Lung (tissue), 12 donors: Measurements from ENCODE around the gene RASD1. TPM values are rescaled to one million over a fixed set of nuclear protein-coding genes. Genes with fewer than 3 reads are reported as not detected.

Source experiments
- ATAC-seq: fragments of 200-7000 bp; cut with Tn5 transposase; one replicate; pipeline ENCODE4 v1.9.1; 2020; ENCODE audit warnings: moderate number of reproducible peaks; ENCODE audit not compliant: insufficient read depth, low FRiP score
- DNase-seq, 3 donors: peaks; one replicate each; pipeline ENCODE4 v3.0.0-alpha.2; 2013 to 2017
- H3K27ac ChIP-seq, 2 donors: one replicate each; pipeline ENCODE4 v1.5.1; 2013; ENCODE audit warnings: mild to moderate bottlenecking in 2 of 2, moderate library complexity in 2 of 2, control low read depth in 1 of 2, inconsistent platforms in 1 of 2, low read depth in 1 of 2, low read length in 1 of 2
- H3K27me3 ChIP-seq, 3 donors: one replicate each; pipeline ENCODE4 v1.5.1; 2013; ENCODE audit warnings: low read length in 2 of 3; ENCODE audit not compliant: control insufficient read depth in 3 of 3, insufficient read depth in 3 of 3
- H3K36me3 ChIP-seq, 4 donors: one replicate each; pipeline ENCODE4 v1.5.1; 2013; ENCODE audit warnings: low read length in 4 of 4, mild to moderate bottlenecking in 1 of 4, moderate library complexity in 1 of 4; ENCODE audit not compliant: control insufficient read depth in 4 of 4, insufficient read depth in 4 of 4
- H3K4me1 ChIP-seq, 5 donors: one replicate each; pipeline ENCODE4 v1.5.1; 2013; ENCODE audit warnings: low read length in 5 of 5, mild to moderate bottlenecking in 2 of 5, moderate library complexity in 1 of 5; ENCODE audit not compliant: control insufficient read depth in 5 of 5, insufficient read depth in 5 of 5
- H3K4me3 ChIP-seq: one replicate; pipeline ENCODE4 v1.5.1; 2013; ENCODE audit warnings: mild to moderate bottlenecking, control low read depth, moderate library complexity
- H3K9ac ChIP-seq, 2 donors: one replicate each; pipeline ENCODE4 v1.5.1; 2013; ENCODE audit warnings: low read length in 2 of 2, control low read depth in 1 of 2; ENCODE audit not compliant: insufficient read depth in 1 of 2
- H3K9me3 ChIP-seq, 4 donors: one replicate each; pipeline ENCODE4 v1.5.1; 2013; ENCODE audit warnings: low read length in 3 of 4, mild to moderate bottlenecking in 1 of 4, moderate library complexity in 1 of 4; ENCODE audit not compliant: control insufficient read depth in 4 of 4, insufficient read depth in 3 of 4
- WGBS, 2 donors: extraction: QIAGEN DNeasy Blood & Tissue Kit; methylation state at CpG; one replicate each; pipeline ENCODE4 v1.1.7; 2013; 5-methylcytosine and 5-hydroxymethylcytosine counted together
- polyA plus RNA-seq, 2 donors: library from polyadenylated mRNA; stranded (reverse); fragments of 200-250 nt; gene quantifications; one replicate each; pipeline ENCODE4 v1.2.1, GENCODE V29; 2013
- total RNA-seq, 2 donors: library from RNA; depleted of rRNA in 1 of 2; stranded (reverse); fragments of >200 nt in 1 of 2; gene quantifications; one replicate each; pipeline ENCODE4 v1.2.1, GENCODE V29; 2014 to 2021
- TF ChIP-seq, protein P1 (sequence below): IDR thresholded peaks from 2 replicates; pipeline ENCODE4 v1.5.1; 2012; ENCODE audit warnings: mild to moderate bottlenecking; ENCODE audit errors: control extremely low read depth, extremely low read depth
- donor health status: control.
- donor health status: control.
- donor health status: Bipolar disorder and iron deficiency.
- donor health status: healthy.
- donor health status: DM: yes; HTN: yes; CAD: no.

The RASD1 gene
- total and polyA plus RNA-seq, 4 donors = 3.8 to 53.8 (median 12.4) TPM

DNA sequence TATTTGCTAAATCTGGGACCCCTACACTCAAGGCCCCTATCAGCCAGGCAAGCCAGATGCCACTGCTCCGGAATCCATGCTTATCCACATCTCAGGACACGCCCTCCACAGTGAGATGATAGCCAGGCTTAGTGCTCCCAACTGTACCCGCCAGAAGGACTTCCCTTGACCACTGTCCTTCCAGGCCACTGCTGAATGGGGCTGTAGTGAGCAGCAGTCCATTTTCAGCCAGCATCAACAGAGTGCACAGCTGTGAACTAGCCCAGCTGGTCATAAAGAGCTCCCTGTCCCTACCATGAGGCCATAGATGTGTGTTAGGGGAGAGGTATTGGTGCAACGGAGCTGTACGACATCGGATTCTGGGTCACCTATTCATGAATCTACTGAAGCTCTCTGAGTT is 32.4 kb downstream of the RASD1 start:
- Histone ChIP-seq H3K9me3 (peaks cover 0 to 6% (median 2%) of the 10 kb centered on the region in 4 donors), H3K4me3 (no peak overlapping the region), H3K27ac (no peak overlapping the region), H3K9ac (no peak overlapping the region), H3K27me3 (peaks cover 0 to 9% (median 2%) of the 10 kb centered on the region in 3 donors), H3K36me3 (no peaks in the 10 kb centered on the region), H3K4me1 (no peaks in the 10 kb centered on the region)
- TF ChIP-seq, protein P1, sequence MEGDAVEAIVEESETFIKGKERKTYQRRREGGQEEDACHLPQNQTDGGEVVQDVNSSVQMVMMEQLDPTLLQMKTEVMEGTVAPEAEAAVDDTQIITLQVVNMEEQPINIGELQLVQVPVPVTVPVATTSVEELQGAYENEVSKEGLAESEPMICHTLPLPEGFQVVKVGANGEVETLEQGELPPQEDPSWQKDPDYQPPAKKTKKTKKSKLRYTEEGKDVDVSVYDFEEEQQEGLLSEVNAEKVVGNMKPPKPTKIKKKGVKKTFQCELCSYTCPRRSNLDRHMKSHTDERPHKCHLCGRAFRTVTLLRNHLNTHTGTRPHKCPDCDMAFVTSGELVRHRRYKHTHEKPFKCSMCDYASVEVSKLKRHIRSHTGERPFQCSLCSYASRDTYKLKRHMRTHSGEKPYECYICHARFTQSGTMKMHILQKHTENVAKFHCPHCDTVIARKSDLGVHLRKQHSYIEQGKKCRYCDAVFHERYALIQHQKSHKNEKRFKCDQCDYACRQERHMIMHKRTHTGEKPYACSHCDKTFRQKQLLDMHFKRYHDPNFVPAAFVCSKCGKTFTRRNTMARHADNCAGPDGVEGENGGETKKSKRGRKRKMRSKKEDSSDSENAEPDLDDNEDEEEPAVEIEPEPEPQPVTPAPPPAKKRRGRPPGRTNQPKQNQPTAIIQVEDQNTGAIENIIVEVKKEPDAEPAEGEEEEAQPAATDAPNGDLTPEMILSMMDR = no peak
- no peak for ATAC-seq
- WGBS, 2 donors = 84 to 90% methylated on average over 6 of the region's 6 CpGs
- no peak for DNase-seq

DNA sequence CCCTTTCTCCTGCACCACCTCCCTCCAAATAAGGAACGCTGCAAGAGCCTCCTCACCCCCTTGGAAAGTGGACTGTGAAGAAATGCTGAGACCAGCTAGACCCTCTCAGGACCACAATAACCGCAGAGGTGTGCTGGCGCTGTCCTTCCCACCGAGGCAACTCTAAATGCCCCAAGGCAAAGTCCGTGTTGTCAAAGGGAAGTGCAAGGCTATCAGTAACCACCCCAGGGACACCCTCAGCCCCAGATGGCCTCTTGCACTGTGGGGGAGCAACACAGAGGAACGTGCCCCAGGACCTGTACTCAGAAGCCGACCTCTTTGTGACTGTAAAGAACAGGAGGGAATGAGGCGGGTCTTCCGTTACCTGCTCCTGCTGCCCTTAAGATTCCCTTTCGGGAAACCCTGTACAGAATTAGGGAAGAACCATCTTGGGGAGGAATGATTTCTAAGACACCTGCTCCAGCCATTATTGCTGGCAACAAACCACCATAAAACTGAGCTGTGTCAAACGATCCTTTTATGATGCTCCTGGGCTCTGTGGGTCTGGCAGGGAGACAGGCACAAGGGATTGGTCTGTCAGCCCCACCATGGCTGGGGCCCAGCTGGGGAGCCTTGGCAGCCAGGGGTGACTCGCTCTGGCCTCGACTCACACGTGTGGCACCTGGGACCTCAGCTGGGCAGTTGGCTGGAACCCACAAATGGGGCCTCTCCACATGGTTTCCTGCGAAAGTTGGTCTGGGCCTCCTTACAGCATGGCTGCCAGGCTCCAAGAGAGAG is 34.0 kb downstream of the RASD1 start:
- no peak overlapping the region for H3K4me3 ChIP-seq
- 79 to 82% methylated on average over 15 of the region's 15 CpGs for WGBS, 2 donors
- DNase-seq (no peak), ATAC-seq (no peak)
- no peak overlapping the region for H3K9ac ChIP-seq
- no peaks in the 10 kb centered on the region for H3K36me3 ChIP-seq
- peaks cover 0 to 9% (median 2%) of the 10 kb centered on the region in 3 donors for H3K27me3 ChIP-seq
- H3K27ac ChIP-seq = no peak overlapping the region
- no peaks in the 10 kb centered on the region for H3K4me1 ChIP-seq
- TF ChIP-seq, protein P1 = no peak
- H3K9me3 ChIP-seq = peaks cover 0 to 6% (median 2%) of the 10 kb centered on the region in 4 donors

DNA sequence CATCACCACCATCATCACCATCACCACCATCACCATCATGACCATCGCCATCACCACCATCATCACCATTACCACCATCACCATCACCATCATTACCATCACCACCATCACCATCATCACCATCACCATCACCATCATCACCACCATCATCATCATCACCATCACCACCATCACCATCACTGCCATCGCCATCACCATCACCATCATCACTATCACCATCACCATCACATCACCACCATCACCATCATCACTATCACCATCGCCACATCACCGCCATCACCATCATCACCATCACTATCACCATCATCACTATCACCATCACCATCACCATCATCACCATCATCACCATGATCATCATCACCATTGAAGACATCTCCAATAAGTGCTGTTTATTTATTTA is 36.2 kb downstream of the RASD1 start:
- DNase-seq = no peak
- H3K4me1 ChIP-seq = peaks cover 0 to 2% (median 0%) of the 10 kb centered on the region in 5 donors

More for the DNA sequence above, 36.2 kb downstream of the RASD1 start:
- ATAC-seq = no peak
- H3K27me3 ChIP-seq = peaks cover 0 to 5% (median 0%) of the 10 kb centered on the region in 3 donors
- H3K36me3 ChIP-seq = no peaks in the 10 kb centered on the region
- no peak overlapping the region for H3K27ac ChIP-seq
- no peak overlapping the region for H3K9ac ChIP-seq
- WGBS, 2 donors = 98% methylated on average over 4 of the region's 4 CpGs
- no peak overlapping the region for H3K4me3 ChIP-seq
- TF ChIP-seq, protein P1 = no peak
- peaks cover 0 to 6% (median 2%) of the 10 kb centered on the region in 4 donors for H3K9me3 ChIP-seq
